PC-3 (cell line): Measurements from ENCODE around the gene IL9.

Experiments
- CTCF ChIP-seq: fragments of 300-600 bp; sonication (generic); conservative IDR thresholded peaks from 2 replicates; pipeline ENCODE4 v1.5.1; 2017; ENCODE audit warnings: antibody characterized with exemption, low read depth, mild to moderate bottlenecking, low read length
- EZH2 ChIP-seq: fragments of 300-600 bp; sonication (generic); IDR thresholded peaks from one replicate; pipeline ENCODE4 v1.6.1; 2017; ENCODE audit warnings: antibody characterized with exemption, mild to moderate bottlenecking, low read length; ENCODE audit not compliant: unreplicated experiment
- EZH2phosphoT487 ChIP-seq: fragments of 300-600 bp; sonication (generic); IDR thresholded peaks from 2 replicates; pipeline ENCODE4 v1.6.1; 2018; ENCODE audit warnings: mild to moderate bottlenecking, antibody characterized with exemption, low read length, borderline replicate concordance

DNA sequence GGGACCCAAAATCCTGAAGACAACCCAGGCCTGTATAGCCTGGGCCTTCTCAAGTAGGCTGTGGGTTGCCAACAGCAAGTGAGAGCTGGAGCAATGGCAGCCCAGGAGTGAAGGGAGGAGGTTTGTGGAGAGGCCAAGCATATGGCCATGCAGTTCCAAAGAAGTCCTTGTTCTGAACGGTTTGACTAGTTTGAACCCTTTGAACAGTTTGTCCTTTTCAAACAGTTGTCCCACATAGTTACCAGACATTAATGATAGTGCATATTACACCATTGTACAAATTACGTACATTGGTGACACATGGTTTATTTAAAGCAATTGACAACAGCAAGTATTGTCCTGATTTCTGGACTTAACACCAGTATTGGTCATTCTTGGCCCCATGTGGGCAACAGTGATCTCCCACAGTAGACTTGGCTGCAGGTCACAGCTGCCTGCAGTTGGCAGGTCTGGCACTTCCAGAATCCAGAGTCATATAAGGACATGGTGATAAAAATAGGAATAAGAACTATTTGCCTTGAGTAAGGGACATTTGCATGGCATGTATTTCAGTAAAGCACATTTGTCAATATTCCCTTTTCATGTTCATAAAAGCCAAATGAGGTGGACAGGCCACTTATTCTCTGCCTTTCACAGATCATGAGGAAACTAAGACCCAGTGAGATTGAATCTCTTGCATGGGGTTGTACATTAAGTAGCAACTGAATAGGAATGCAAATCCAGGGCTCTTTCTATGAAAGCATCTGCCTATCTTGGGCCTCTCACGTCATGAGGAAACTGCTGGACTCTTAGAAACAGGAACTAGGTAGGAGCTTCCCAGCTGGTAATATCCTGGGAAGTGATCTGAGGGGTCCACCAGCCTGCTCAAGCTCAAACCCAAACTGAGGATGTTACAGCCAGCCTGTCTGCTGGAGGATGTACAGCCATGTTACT, 30.9 kb downstream of the IL9 start:
- no peak for TF ChIP-seq CTCF
- TF ChIP-seq EZH2, result no peak
- TF ChIP-seq EZH2phosphoT487, result no peak
